HCT116 (cell line): ENCODE data around the gene YBX2. TPM values are rescaled to one million over a fixed set of nuclear protein-coding genes. Genes with fewer than 3 reads are reported as not detected.

Experiments
- ATAC-seq: fragments of 200-7000 bp; cut with Tn5 transposase; 2 replicates; pipeline ENCODE4 v1.9.1; 2020; ENCODE audit warnings: mild to moderate bottlenecking, moderate library complexity
- BruUV-seq: library from RNA; stranded (reverse); fragments of 400-500 nt; replicated peaks from 2 replicates; lab custom pipeline; 2021; lab: Mats Ljungman, UMichigan
- CTCF ChIA-PET: fragments of 300-600 bp; sonication (Branson Sonifier 250); formaldehyde crosslinking; loops from one replicate; lab custom pipeline; 2021; ENCODE audit warnings: antibody characterized with exemption; lab: Charles Lee
- POLR2A ChIA-PET: fragments of 300-600, 350-600 bp; sonication (Branson Sonifier 250); formaldehyde crosslinking; loops from one replicate; lab custom pipeline; 2021; ENCODE audit warnings: antibody characterized with exemption; lab: Charles Lee
- RAD21 ChIA-PET, 2 experiments: fragments of 300-600 bp; sonication (Branson Sonifier 250); formaldehyde crosslinking; loops; one replicate each; lab custom pipeline; 2023; ENCODE audit warnings: low total read pairs in 2 of 2; ENCODE audit not compliant: uncharacterized antibody in 2 of 2, unreplicated experiment in 2 of 2, low non-redundant PET in 1 of 2; lab: Charles Lee
- DNase-seq: peaks from one replicate; pipeline ENCODE4 v3.0.0-alpha.2; 2010; ENCODE audit warnings: low read depth, low spot score
- H2AFZ ChIP-seq: fragments of 200-600 bp; shearing (Covaris generic), sonication (generic); 2 replicates; pipeline ENCODE4 v1.6.1; 2017; ENCODE audit warnings: low read depth, mixed run types, mixed read lengths, antibody characterized with exemption, low read length; ENCODE audit not compliant: poor library complexity, severe bottlenecking
- H3K27ac ChIP-seq: 2 replicates; pipeline ENCODE4 v1.5.1; 2012; ENCODE audit warnings: low read depth, low read length
- H3K27me3 ChIP-seq: fragments of 200-600 bp; sonication (generic); 2 replicates; pipeline ENCODE4 v1.6.1; 2016; ENCODE audit warnings: mixed run types, low read length, mixed read lengths; ENCODE audit not compliant: insufficient read depth
- H3K36me3 ChIP-seq, 2 experiments: fragments of 200-500 bp in 1 of 2; fragments of 200-600 bp in 1 of 2; sonication (Bioruptor generic) in 1 of 2; sonication (generic) in 1 of 2; 2 replicates each; pipeline versions ENCODE4 v1.5.1 to v1.6.1; 2014 to 2016; ENCODE audit warnings: low read length in 2 of 2, inconsistent platforms in 1 of 2, mixed read lengths in 1 of 2, mixed run types in 1 of 2; ENCODE audit not compliant: insufficient read depth in 2 of 2, control insufficient read depth in 1 of 2
- H3K4me1 ChIP-seq, 2 experiments: fragments of 200-600 bp in 1 of 2; sonication (generic) in 1 of 2; 2 replicates each; pipeline versions ENCODE4 v1.5.1 to v1.6.1; 2012 to 2017; ENCODE audit warnings: low read length in 2 of 2, inconsistent platforms in 1 of 2, mild to moderate bottlenecking in 1 of 2, mixed read lengths in 1 of 2, mixed run types in 1 of 2, moderate library complexity in 1 of 2; ENCODE audit not compliant: insufficient read depth in 2 of 2, control insufficient read depth in 1 of 2
- H3K4me2 ChIP-seq: fragments of 200-600 bp; sonication (generic); 2 replicates; pipeline ENCODE4 v1.6.1; 2017; ENCODE audit warnings: mixed run types, low read length, mixed read lengths
- H3K4me3 ChIP-seq, 2 experiments: fragments of 200-600 bp in 1 of 2; sonication (generic) in 1 of 2; replicated peaks in 1 of 2; 2 replicates each; pipeline ENCODE4 v1.5.1; 2011 to 2016; ENCODE audit warnings: low read length in 2 of 2, control low read depth in 1 of 2, low read depth in 1 of 2, mild to moderate bottlenecking in 1 of 2, mixed read lengths in 1 of 2, mixed run types in 1 of 2
- H3K79me2 ChIP-seq: fragments of 200-600 bp; sonication (generic); 2 replicates; pipeline ENCODE4 v1.6.1; 2017; ENCODE audit warnings: mild to moderate bottlenecking, mixed run types, low read length, moderate library complexity, mixed read lengths; ENCODE audit not compliant: insufficient read depth
- H3K9ac ChIP-seq: fragments of 200-600 bp; sonication (generic); 2 replicates; pipeline ENCODE4 v1.6.1; 2016; ENCODE audit warnings: low read length, mixed read lengths
- H3K9me2 ChIP-seq: fragments of 200-600 bp; sonication (generic), shearing (Covaris generic); 2 replicates; pipeline ENCODE4 v1.6.1; 2017; ENCODE audit warnings: mixed run types, mild to moderate bottlenecking, moderate library complexity; ENCODE audit not compliant: insufficient read depth
- H3K9me3 ChIP-seq, 2 experiments: fragments of 200-500 bp in 1 of 2; fragments of 200-600 bp in 1 of 2; sonication (Bioruptor generic) in 1 of 2; sonication (generic) in 1 of 2; 2 replicates each; pipeline ENCODE4 v1.6.1; 2014 to 2017; ENCODE audit warnings: low read length in 2 of 2, mixed read lengths in 2 of 2, inconsistent platforms in 1 of 2, low read depth in 1 of 2, mild to moderate bottlenecking in 1 of 2, mixed run types in 1 of 2, moderate library complexity in 1 of 2; ENCODE audit not compliant: control insufficient read depth in 1 of 2, insufficient read depth in 1 of 2
- H4K20me1 ChIP-seq: fragments of 200-600 bp; sonication (generic), shearing (Covaris generic); 2 replicates; pipeline ENCODE4 v1.6.1; 2017; ENCODE audit warnings: mixed run types, mild to moderate bottlenecking, moderate library complexity; ENCODE audit not compliant: insufficient read depth
- ATF3 ChIP-seq: IDR thresholded peaks from 2 replicates; pipeline ENCODE4 v1.6.1; 2012
- CBX3 ChIP-seq: IDR thresholded peaks from 2 replicates; pipeline ENCODE4 v1.6.1; 2012; ENCODE audit warnings: low read depth
- CEBPB ChIP-seq: IDR thresholded peaks from 2 replicates; pipeline ENCODE4 v1.6.1; 2012; ENCODE audit warnings: low read depth
- CTCF ChIP-seq, 3 experiments: fragments of 200-600 bp in 1 of 3; sonication (generic) in 1 of 3; IDR thresholded peaks in 2 of 3; conservative IDR thresholded peaks in 1 of 3; 2 replicates each; pipeline ENCODE4 v1.5.1; 2012 to 2017; ENCODE audit warnings: low read depth in 2 of 3, low read length in 2 of 3, antibody characterized with exemption in 1 of 3, borderline replicate concordance in 1 of 3, control low read depth in 1 of 3, mild to moderate bottlenecking in 1 of 3, mixed read lengths in 1 of 3, mixed run types in 1 of 3, moderate library complexity in 1 of 3; ENCODE audit not compliant: insufficient read depth in 1 of 3
- EGR1 ChIP-seq: IDR thresholded peaks from 2 replicates; pipeline ENCODE4 v1.6.1; 2012; ENCODE audit warnings: low read depth
- ELF1 ChIP-seq: IDR thresholded peaks from 2 replicates; pipeline ENCODE4 v1.6.1; 2012; ENCODE audit warnings: low read depth, borderline replicate concordance
- EZH2 ChIP-seq: fragments of 200-600 bp; sonication (generic); IDR thresholded peaks from 2 replicates; pipeline ENCODE4 v1.6.1; 2017; ENCODE audit warnings: antibody characterized with exemption, mixed run types
- EZH2phosphoT487 ChIP-seq: fragments of 200-600 bp; IDR thresholded peaks from 2 replicates; pipeline ENCODE4 v1.6.1; 2018; ENCODE audit warnings: antibody characterized with exemption, borderline replicate concordance
- FOSL1 ChIP-seq: IDR thresholded peaks from 2 replicates; pipeline ENCODE4 v1.6.1; 2012; ENCODE audit warnings: low read depth
- MAX ChIP-seq: IDR thresholded peaks from 2 replicates; pipeline ENCODE4 v1.6.1; 2012
- POLR2AphosphoS5 ChIP-seq: IDR thresholded peaks from 2 replicates; pipeline ENCODE4 v1.6.1; 2011; ENCODE audit warnings: mild to moderate bottlenecking, low read depth, low read length, moderate library complexity
- RAD21 ChIP-seq: IDR thresholded peaks from 2 replicates; pipeline ENCODE4 v1.6.1; 2012; ENCODE audit warnings: low read depth, mild to moderate bottlenecking
- SIN3A ChIP-seq: IDR thresholded peaks from 2 replicates; pipeline ENCODE4 v1.6.1; 2012; ENCODE audit warnings: low read depth
- SP1 ChIP-seq: IDR thresholded peaks from 2 replicates; pipeline ENCODE4 v1.6.1; 2012; ENCODE audit warnings: low read depth
- SRF ChIP-seq: IDR thresholded peaks from 2 replicates; pipeline ENCODE4 v1.6.1; 2012; ENCODE audit warnings: low read depth
- TCF7L2 ChIP-seq: IDR thresholded peaks from 2 replicates; pipeline ENCODE4 v1.7.0; 2011; ENCODE audit warnings: borderline replicate concordance, inconsistent platforms; ENCODE audit not compliant: insufficient read depth, insufficient read length; ENCODE audit errors: extremely low read depth
- ZBTB33 ChIP-seq: IDR thresholded peaks from 2 replicates; pipeline ENCODE4 v1.6.1; 2011; ENCODE audit warnings: mild to moderate bottlenecking, low read length, moderate library complexity; ENCODE audit not compliant: insufficient replicate concordance; ENCODE audit errors: extremely low read depth
- ZFX ChIP-seq: fragments of 450-650 bp; IDR thresholded peaks from 2 replicates; pipeline ENCODE4 v1.6.1; 2017
- ZNF274 ChIP-seq: fragments of 200-500 bp; sonication (Bioruptor generic); IDR thresholded peaks from 2 replicates; pipeline ENCODE4 v1.6.1; 2014; ENCODE audit warnings: mild to moderate bottlenecking, low read depth, low read length, inconsistent platforms
- intact Hi-C: fragments of 100-400 bp; cut with micrococcal nuclease; formaldehyde crosslinking; loops from 2 replicates; pipeline ENCODE4 v1.10.0; 2022
- total RNA-seq: library from RNA; stranded (reverse); gene quantifications from one replicate; pipeline ENCODE4 v1.2.1, GENCODE V29; 2021; ENCODE audit not compliant: unreplicated experiment

YBX2 gene
- total RNA-seq, 1 experiment from 2014 or later = 2.3 TPM

- TF ChIP-seq SRF (no peak), ZBTB33 (no peak), ZNF274 (no peak), EZH2phosphoT487 (no peak), ATF3 (no peak), SP1 (no peak), POLR2AphosphoS5 (no peak), CBX3 (no peak), CEBPB (no peak), CTCF (IDR thresholded peaks at IDR 0.05 in 2 of 3, conservative IDR thresholded peaks at IDR 0.05 in 1 of 3; ENCODE audit: borderline replicate concordance in 1 of 3, insufficient read depth in 1 of 3, low read depth in 2 of 3, low read length in 2 of 3) (no peak), EZH2 (no peak), ELF1 (no peak), ZFX (no peak), MAX (no peak), TCF7L2 (no peak), FOSL1 (no peak), EGR1 (no peak), RAD21 (no peak), SIN3A (no peak)
- DNase-seq (no peak), ATAC-seq (no peak)
- no peak overlapping the region for H2AFZ ChIP-seq
- CTCF ChIA-PET = interaction anchor here (1.0 kb wide), 1 partner anchor 13 kb away, joined by 3 read pairs; the partner anchor contains the start of gene SLC2A4
- RAD21 ChIA-PET = no interaction called here
- H3K9ac ChIP-seq = no peak overlapping the region
- H3K4me2 ChIP-seq = peak overlapping the region; percentile 70
- no TSS peak for BruUV-seq
- no peaks in the 10 kb centered on the region for H3K9me3 ChIP-seq
- intact Hi-C loops = no loop called here
- H3K36me3 ChIP-seq = no peaks in the 10 kb centered on the region
- no peaks in the 10 kb centered on the region for H3K27me3 ChIP-seq
- no peak overlapping the region; the same call in 1 of the 2 replicates for H3K27ac ChIP-seq
- peaks cover 17 to 41% of the 10 kb centered on the region in 2 experiments; a peak in 3 of 4 replicates for H3K4me1 ChIP-seq
- H4K20me1 ChIP-seq = no peaks in the 10 kb centered on the region
- POLR2A ChIA-PET = interaction anchor here (1.3 kb wide), 1 partner anchor 54 kb away, joined by 4 read pairs; the partner anchor contains the start of gene PHF23
- no peak overlapping the region for H3K4me3 ChIP-seq
- H3K9me2 ChIP-seq = no peaks in the 10 kb centered on the region
- no peaks in the 10 kb centered on the region for H3K79me2 ChIP-seq
Observed at GRCh38 chr17:7293816-7294613, 424 bp downstream of the YBX2 start.
